ENCODE data around the gene TXNDC2.

The TXNDC2 gene

GRCh38 chr18:9925795-9926194 is 40.0 kb downstream of the TXNDC2 start:
- H3K4me3 ChIP-seq (ENCODE audit: control insufficient read depth, low read depth, low read length), result no peak overlapping the region
- no peak for DNase-seq (ENCODE audit: low read depth)
- TF ChIP-seq, protein P1, sequence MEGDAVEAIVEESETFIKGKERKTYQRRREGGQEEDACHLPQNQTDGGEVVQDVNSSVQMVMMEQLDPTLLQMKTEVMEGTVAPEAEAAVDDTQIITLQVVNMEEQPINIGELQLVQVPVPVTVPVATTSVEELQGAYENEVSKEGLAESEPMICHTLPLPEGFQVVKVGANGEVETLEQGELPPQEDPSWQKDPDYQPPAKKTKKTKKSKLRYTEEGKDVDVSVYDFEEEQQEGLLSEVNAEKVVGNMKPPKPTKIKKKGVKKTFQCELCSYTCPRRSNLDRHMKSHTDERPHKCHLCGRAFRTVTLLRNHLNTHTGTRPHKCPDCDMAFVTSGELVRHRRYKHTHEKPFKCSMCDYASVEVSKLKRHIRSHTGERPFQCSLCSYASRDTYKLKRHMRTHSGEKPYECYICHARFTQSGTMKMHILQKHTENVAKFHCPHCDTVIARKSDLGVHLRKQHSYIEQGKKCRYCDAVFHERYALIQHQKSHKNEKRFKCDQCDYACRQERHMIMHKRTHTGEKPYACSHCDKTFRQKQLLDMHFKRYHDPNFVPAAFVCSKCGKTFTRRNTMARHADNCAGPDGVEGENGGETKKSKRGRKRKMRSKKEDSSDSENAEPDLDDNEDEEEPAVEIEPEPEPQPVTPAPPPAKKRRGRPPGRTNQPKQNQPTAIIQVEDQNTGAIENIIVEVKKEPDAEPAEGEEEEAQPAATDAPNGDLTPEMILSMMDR (IDR thresholded peaks at IDR 0.05; ENCODE audit: control insufficient read depth, insufficient read depth, low read depth, low read length, missing control alignments), result no peak

DNA sequence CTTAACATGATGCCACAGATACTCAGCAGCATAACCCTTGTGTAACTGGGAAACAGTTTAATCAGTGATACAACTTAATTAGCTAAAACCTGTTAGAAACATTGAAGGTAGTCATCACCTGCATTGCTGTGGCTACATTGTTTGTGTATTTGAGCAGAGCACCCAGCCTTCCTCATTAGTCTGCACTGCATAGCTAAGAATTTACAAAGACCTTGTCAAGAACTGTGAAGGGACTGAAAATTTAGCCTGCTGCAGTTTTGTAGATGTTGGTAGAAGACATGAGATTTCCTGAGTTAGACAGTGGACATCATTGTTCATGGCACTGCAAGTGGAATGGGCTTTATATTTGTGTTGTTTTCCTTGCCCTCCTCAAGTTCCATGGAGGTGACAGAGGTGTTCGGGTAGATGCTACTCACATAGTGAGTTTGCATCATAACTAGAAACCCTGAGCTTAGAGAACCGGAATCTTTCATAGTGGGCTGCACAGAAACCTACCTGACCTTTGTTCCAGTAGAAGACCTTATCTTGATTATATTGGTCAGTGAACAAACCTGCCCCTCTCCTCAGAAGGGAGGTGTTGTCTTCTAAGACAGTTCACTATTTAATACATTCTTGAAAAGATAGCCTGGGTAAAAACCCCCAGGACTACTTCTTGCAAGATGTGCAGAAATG is 40.6 kb downstream of the TXNDC2 start:
- TF ChIP-seq, protein P1 (IDR thresholded peaks at IDR 0.05; ENCODE audit: control insufficient read depth, insufficient read depth, low read depth, low read length, missing control alignments), result no peak
- no peak for DNase-seq (ENCODE audit: low read depth)
- H3K4me3 ChIP-seq (ENCODE audit: control insufficient read depth, low read depth, low read length), result no peak overlapping the region

- DNase-seq (ENCODE audit: low read depth), result no peak
- H3K4me3 ChIP-seq (ENCODE audit: control insufficient read depth, low read depth, low read length), result no peak overlapping the region
- TF ChIP-seq, protein P1 (IDR thresholded peaks at IDR 0.05; ENCODE audit: control insufficient read depth, insufficient read depth, low read depth, low read length, missing control alignments), result no peak
These were observed 41.2 kb downstream of the TXNDC2 start for GRCh38 chr18:9926977-9927376.

DNA sequence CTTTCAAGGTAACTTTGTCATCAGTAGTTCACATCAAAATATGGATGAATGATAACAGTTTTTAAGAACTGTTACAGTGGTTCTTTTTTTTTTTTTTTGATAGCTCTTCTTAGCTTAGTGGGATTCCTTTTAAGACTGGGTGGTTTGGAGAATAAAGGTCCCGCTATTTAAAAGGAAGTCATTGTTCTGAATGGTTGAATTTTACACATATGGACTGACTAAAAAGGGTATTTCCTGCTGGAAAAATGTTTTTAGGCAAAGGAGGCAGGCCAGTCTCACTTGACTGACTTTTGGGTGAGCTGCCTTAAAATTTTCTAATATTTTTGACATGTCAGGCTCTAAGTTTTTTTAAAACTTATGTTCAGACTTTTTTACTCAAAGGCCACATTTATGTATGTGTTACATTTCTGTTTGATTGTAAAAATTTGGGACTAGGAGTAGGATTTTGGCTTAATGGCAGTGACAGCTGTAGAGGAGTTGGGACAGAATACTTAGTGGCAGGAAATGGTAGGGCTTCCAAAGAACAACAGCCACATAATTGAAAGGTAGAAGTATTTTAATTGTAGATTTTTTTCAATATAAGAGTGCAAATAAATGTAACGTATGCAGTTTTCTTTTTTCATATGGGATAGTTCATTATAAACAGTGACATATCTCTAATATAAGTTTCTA is 41.8 kb downstream of the TXNDC2 start:
- TF ChIP-seq, protein P1 (IDR thresholded peaks at IDR 0.05; ENCODE audit: control insufficient read depth, insufficient read depth, low read depth, low read length, missing control alignments), result no peak
- H3K4me3 ChIP-seq (ENCODE audit: control insufficient read depth, low read depth, low read length), result no peak overlapping the region
- DNase-seq (ENCODE audit: low read depth), result no peak

DNA sequence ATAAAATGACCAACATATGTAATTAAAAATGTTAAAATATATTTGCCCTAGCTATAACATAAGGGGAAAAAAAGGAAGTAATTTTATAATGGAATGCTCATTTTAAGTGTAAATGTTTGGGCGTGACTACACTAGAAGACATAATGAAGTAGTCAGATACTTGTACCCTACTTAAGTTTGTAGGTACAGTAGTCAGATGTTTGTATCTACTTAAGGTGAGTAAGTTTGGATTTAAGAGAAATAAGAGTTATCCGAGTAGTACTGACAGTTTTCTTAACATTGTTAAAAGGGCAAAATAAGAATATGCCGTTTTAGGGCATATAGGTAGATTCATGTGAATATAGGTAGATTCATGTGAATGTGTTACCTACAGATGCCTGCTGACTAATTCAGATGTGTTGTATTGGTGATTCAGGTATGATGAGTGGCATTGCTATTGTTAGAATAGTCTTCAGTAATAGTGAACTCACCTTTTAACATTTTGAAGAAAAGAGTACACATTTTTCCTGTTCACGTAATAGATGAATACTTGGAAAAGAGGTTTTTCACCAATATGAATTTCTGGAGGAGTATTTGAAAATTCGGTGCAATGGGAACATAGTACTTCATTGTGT is 43.0 kb downstream of the TXNDC2 start:
- no peak overlapping the region for H3K4me3 ChIP-seq (ENCODE audit: control insufficient read depth, low read depth, low read length)
- TF ChIP-seq, protein P1 (IDR thresholded peaks at IDR 0.05; ENCODE audit: control insufficient read depth, insufficient read depth, low read depth, low read length, missing control alignments), result no peak
- DNase-seq (ENCODE audit: low read depth), result no peak

DNA sequence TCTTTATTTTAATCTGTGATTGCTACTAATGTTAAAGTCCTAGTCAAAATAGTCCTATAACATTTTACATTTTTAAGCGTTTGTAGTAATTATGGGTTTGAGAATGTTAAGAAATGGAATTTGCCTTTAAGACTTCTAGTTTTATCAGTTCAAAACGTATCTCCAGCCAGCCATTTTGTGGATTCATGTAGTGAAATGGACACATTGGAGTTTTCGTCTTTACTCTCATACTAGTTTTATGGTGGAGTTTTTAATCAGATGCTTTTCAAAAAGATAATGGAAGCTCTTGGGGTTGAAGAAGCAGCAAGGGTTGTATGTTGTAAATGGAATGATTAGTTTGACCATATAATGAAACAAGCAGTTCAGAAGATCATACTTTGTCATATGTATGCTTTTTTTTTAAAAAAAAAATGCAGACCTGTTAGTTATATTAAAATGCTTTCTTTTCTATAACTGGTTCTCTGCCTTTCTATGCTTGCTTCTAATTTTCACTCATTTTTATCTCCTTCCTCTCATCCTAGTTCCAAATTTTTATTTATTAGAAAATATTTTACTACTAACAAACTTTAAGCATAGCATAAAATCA is 44.6 kb downstream of the TXNDC2 start:
- TF ChIP-seq, protein P1 (IDR thresholded peaks at IDR 0.05; ENCODE audit: control insufficient read depth, insufficient read depth, low read depth, low read length, missing control alignments), result no peak
- DNase-seq (ENCODE audit: low read depth), result no peak
- H3K4me3 ChIP-seq (ENCODE audit: control insufficient read depth, low read depth, low read length), result no peak overlapping the region

Measured in AG09309 (cell line).